HG03097 (cell line): ENCODE results near the gene MBD5.
"Not testable (repeated sequence)": the region's sequence is repeated elsewhere in the genome, so short reads cannot be mapped to it uniquely, and the experiment has no call there.

Source experiments
- ATAC-seq: cut with Tn5 transposase; IDR thresholded peaks from one replicate; pipeline ENCODE4 v1.9.1; 2021; ENCODE audit not compliant: unreplicated experiment, low FRiP score

MBD5 gene

DNA sequence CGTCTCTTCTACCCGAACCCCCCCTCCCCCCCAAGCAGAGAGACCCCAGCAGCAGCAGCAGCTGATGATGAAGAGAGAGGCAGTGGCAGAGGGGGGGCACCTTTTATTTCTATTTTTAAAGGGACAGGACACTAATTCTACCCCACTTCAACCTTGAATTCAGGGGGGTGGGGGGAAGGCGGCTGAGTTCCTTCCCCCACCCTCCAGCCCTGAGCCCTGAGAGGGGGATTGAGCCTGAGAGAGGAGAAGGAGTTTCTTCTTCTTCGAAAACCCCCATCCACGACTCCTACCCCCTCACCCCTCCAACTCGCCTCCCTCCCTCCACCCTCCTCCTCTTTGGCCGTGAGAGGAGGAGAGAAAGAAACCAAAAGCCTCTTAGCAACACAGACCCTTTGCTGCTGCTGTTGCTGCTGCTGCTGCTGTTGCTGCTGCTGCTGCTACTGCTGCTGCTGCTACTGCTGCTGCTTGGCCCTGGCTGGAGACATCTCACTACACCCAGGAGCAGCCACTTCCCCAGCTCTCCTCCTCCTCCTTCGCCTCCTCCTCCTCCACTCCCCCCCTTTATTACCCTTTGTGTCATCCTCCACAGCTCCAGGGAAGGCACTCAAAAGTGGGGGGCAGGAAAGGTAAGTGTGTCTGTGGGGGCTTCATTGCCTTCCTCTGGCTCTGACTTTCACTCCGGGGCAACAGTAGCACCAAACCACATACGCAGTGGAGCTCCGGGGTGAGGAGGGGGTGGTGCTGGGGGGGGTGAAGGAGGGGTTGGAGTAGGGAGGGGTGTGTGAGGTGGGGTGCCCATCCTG, at the start of gene MBD5:
Gene MBD5, plus strand, starts transcription at position 33 of the 803 bp plus-strand sequence.
- ATAC-seq: peak; percentile 40

GRCh38 chr2:147976102-147976501, 44.8 kb upstream of the MBD5 start:
- ATAC-seq: no peak

GRCh38 chr2:147977679-147978078, 43.2 kb upstream of the MBD5 start:
- no peak for ATAC-seq

DNA sequence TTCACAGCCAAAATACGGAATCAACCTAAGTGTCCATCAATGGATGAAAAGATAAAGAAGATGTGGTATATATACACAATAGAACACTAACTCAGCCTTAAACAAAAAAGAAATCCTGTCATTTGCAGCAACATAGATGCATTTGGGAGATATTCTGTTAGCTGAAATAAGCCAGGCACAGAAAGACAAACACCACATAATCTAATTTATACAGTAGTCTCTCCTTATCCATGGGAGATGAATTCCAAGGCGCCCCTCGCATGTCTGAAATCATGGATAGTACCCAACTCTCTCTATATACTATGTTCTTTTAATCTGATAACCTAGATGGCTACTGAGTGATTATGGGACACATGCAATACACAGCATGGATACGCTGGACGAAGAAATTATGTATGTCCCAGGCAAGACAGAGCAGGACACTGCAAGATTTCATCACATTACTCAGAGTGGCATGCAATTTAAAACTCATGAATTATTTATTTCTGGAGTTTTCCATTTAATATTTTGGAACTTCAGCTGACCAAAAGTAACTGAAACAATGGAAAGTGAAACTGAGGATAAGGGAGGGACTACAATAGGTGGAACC, 39.9 kb upstream of the MBD5 start:
- no peak for ATAC-seq

GRCh38 chr2:147989102-147989501, 31.8 kb upstream of the MBD5 start:
- ATAC-seq: no peak

DNA sequence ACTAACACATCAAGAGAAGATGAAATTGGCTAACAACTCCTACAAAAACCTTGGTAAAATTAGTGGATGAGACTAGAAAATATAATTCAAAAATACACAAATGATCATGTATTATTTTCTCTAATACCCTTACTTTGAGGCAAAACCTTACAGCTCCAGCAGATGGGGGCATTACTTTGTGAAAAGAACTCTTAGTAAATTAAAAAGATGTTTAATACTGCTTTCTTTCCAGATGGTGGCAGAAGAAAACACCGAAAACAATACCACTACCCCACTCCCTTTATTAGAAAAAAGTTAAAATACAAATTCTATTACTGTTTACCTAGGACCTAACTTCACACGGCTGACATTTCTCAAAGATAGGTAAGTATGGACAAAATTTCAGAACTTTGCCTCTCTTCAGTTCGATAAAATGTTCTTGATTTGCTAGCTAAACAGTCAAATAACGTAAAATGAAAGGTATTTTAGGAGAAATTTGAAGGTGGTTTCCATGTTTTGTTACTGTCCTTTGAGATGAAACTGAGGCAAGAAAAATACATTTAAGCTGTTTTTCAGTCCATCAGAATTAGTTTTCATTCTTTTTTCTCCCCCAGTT, 31.0 kb upstream of the MBD5 start:
- ATAC-seq: peak; percentile 77

DNA sequence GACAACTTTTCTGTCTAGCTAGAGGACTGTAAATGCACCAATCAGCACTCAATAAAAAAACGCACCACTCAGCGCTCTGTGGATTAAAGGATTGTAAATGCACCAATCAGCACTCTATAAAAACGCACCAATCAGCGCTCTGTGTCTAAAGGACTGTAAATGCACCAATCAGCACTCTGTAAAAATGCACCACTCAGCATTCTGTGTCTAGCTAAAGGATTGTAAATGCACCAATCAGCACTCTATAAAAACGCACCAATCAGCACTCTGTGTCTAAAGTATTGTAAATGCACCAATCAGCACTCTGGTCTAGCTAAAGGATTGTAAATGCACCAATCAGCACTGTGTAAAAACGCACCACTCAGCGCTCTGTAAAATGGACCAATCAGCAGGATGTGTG, 25.9 kb upstream of the MBD5 start:
- not testable (repeated sequence) for ATAC-seq

DNA sequence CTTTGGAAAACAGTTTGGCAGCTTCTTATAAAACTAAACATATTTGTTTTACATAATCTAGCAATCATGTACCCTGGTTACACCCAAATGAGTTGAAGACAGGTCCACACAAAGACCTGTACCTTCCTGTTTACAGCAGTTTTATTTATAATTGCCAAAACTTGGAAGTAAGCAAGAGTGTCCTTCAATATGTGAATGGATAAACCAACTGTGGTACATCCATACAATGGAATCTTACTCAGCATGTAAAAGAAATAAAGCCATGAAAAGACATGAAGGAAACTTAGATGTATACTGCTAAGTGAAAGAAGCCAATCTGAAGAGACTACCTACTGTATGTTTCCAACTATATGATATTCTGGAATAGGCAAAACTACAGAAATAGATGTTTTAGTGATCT, 24.1 kb upstream of the MBD5 start:
- ATAC-seq: no peak

GRCh38 chr2:147998203-147998602, 22.7 kb upstream of the MBD5 start:
- ATAC-seq: no peak

- no peak for ATAC-seq
Measured at GRCh38 chr2:147999126-147999525, 21.8 kb upstream of the MBD5 start.

DNA sequence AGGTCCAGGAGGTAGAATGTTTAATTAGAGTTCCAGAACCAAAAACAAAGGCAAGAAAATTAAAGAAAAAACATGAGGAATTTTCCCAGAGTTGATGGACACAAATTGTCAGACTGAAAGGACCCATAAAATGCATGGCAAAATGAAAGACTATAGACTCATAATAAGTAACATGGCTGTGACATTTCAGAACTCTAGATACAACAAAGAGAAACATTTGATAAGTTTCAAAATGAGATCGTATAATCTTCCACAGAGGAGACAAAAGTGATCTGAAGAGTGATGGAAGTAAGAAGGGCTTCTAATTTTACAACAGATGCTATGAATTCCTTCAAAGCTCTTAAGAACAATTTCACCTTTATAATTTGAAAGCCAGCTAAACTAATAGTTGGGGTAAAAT, 20.8 kb upstream of the MBD5 start:
- ATAC-seq: no peak

- ATAC-seq: not testable (repeated sequence)
Measured at GRCh38 chr2:148002420-148002819, 18.5 kb upstream of the MBD5 start.

DNA sequence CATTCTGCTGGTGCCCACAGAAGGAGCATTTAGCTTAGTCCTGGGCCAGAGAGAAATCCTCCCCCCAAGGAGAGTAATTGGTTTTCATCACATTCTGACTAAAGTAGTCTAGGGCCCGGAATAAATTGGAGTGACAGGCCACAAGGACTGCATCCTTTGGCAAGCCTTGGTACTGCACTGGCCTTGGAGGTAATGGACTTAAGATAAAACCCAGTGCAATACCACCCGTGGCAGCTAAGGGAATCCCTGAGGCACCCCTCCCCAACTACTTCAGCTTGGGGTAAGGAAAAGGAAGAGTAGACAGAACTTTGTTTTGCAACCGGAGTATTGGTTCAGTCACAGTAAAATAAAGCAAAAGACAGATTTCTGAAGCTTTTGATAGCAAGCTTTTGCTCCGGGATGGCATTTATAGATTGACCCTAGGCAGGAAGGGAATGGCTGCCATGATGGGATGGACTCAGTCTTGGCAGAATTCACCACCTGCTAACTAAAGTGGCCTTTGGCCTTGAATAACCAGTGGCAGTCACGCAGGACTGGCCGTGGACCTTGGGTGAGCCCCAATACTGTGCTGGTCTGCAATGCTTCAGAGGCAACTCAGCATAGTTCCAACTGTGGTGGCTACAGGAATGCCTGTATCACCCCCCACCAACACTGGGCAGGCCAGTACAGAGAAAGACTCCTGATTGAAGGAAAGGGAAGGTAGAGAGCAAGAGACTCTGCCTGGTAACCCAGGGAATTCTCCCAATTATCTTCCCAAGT, 14.5 kb upstream of the MBD5 start:
- no peak for ATAC-seq

- ATAC-seq: no peak
Measured at GRCh38 chr2:148007219-148007900, 13.5 kb upstream of the MBD5 start.

- not testable (repeated sequence) for ATAC-seq
Measured at GRCh38 chr2:148008411-148008810, 12.5 kb upstream of the MBD5 start.

DNA sequence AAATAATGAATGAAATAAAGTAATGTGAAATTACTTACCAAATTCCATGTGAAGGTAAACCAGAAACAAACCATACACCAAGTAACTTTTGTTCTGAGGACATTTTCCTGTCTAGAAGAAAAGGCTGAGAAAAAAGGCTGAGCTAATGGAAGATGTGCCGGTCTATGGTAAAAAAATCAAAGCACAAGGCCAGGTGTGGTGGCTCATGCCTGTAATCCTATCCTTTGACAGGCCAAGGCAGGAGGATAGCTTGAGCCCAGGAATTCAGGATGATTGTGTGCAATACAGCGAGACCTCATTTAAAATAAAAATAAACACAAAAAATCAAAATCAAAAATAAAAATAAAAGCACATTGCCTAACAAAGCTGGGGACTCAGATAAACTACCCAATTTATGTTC, 7.0 kb upstream of the MBD5 start:
- no peak for ATAC-seq

GRCh38 chr2:148014616-148015015, 6.3 kb upstream of the MBD5 start:
- no peak for ATAC-seq

DNA sequence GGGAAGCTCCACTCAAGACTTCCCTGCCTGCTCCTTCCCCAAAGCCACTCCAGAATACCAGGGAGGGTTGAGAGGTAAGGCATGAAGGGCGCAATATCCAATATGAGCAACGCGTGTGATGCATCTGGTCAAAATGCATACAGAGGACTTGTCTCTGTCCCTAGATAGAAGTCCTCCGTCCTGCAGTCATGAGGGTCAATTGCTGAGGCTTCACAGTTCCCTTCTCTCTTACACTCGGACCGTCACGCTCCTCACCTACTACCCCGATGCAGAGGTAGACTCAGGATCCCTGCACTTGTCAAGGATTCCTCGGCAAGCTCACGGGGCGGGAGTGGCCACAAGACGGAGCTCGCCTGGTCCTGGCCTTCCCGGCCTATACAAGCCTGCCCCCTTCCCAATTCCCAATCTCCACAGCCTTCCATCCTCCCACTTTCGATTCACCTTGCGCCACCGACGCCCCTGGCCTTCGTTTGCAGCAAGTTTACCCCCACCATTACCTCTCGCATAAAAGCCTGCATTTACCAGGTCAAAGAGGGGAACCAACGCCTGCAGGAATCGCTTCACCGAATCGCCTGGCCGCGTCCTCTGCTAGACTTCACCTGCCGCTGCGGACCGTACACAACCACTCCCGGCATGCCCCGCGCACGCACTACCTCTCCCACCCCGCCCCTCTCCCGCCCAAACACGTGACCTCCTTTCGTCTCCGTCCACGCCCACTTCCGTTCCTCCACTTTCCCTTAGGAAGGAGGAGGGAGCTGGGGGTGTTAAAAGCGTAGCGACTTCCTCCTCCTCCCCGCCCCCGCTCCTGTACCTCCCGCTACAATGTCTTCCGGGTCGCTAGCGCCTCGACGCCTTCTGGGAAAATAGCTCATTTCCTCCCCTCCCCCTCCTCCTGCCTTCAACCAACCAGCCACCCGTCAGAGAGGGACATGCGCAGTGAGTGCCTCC, 506 bp upstream of the MBD5 start, which contains the start of gene ORC4:
Gene ORC4, minus strand, starts transcription at position 627 of the 948 bp plus-strand sequence. CDS start 44,779 bp downstream, outside the sequence.
- peak; percentile 80 for ATAC-seq

DNA sequence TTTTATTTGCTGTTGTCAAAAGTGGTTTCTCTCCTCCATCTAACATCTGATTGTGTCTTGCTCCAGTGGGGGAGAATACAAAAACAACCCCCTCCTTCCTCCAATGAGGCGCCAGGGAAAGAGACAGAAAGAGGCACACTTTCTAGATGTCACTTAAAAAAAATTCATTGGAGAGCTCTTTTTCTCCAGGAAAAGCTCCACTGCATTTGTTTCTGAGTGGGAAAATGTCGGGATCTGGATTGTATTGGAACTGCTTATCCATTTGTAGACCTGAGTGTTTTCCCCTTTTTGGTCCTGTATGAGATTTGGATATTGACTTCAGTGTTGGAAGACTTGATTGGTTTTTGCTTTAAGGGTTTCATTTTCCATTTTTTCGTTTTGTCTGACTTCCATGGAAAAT, 995 bp downstream of the MBD5 start:
- ATAC-seq: no peak
